Nephron progenitor cell (in vitro differentiated cells): ENCODE results near the gene PLA2G4E.

Source experiments
- DNase-seq: peaks from one replicate; pipeline ENCODE4 v3.0.0; 2021
- H3K27ac Mint-ChIP-seq: 2 replicates; pipeline ENCODE4 v1.8.0; 2021; ENCODE audit warnings: mild to moderate bottlenecking, moderate library complexity, mixed read lengths
- H3K27me3 Mint-ChIP-seq: 2 replicates; pipeline ENCODE4 v1.8.0; 2021; ENCODE audit warnings: mild to moderate bottlenecking, low read depth, mixed read lengths; ENCODE audit not compliant: poor library complexity
- H3K36me3 Mint-ChIP-seq: 2 replicates; pipeline ENCODE4 v1.8.0; 2021; ENCODE audit warnings: low read depth, mixed read lengths
- H3K4me1 Mint-ChIP-seq: 2 replicates; pipeline ENCODE4 v1.8.0; 2021; ENCODE audit warnings: mixed read lengths
- H3K4me3 Mint-ChIP-seq: 2 replicates; pipeline ENCODE4 v1.8.0; 2021; ENCODE audit warnings: mild to moderate bottlenecking, moderate library complexity, mixed read lengths
- H3K9me3 Mint-ChIP-seq: 2 replicates; pipeline ENCODE4 v1.8.0; 2021; ENCODE audit warnings: mild to moderate bottlenecking, moderate library complexity, mixed read lengths
- CTCF ChIP-seq: fragments of 200-600 bp; sonication (generic); IDR thresholded peaks from 2 replicates; pipeline ENCODE4 v1.5.0; 2021; ENCODE audit warnings: antibody characterized with exemption

PLA2G4E gene

GRCh38 chr15:42034628-42035434, 14.0 kb upstream of the PLA2G4E start:
- H3K4me1 Mint-ChIP-seq, result no peaks in the 10 kb centered on the region
- H3K36me3 Mint-ChIP-seq, result no peaks in the 10 kb centered on the region
- no peak overlapping the region for H3K4me3 Mint-ChIP-seq
- H3K27me3 Mint-ChIP-seq, result peaks cover 20% of the 10 kb centered on the region
- no peak overlapping the region for H3K27ac Mint-ChIP-seq
- no peak for DNase-seq
- no peak for TF ChIP-seq CTCF
- peaks cover 4% of the 10 kb centered on the region for H3K9me3 Mint-ChIP-seq

GRCh38 chr15:42033214-42033873, 12.5 kb upstream of the PLA2G4E start:
- no peak for DNase-seq
- no peak for TF ChIP-seq CTCF
- no peak overlapping the region for H3K27ac Mint-ChIP-seq
- no peak overlapping the region for H3K4me3 Mint-ChIP-seq
- no peaks in the 10 kb centered on the region for H3K36me3 Mint-ChIP-seq
- no peaks in the 10 kb centered on the region for H3K4me1 Mint-ChIP-seq
- H3K9me3 Mint-ChIP-seq, result peaks cover 4% of the 10 kb centered on the region
- peaks cover 29% of the 10 kb centered on the region for H3K27me3 Mint-ChIP-seq

GRCh38 chr15:42032376-42033213, 11.8 kb upstream of the PLA2G4E start:
- no peak for DNase-seq
- Mint-ChIP-seq H3K4me1 (no peaks in the 10 kb centered on the region), H3K27ac (no peak overlapping the region), H3K9me3 (peaks cover 4% of the 10 kb centered on the region), H3K27me3 (peaks cover 31% of the 10 kb centered on the region), H3K36me3 (no peaks in the 10 kb centered on the region), H3K4me3 (no peak overlapping the region)
- TF ChIP-seq CTCF, result no peak

- no peak overlapping the region for H3K27ac Mint-ChIP-seq
- H3K9me3 Mint-ChIP-seq, result peaks cover 9% of the 10 kb centered on the region
Measured at GRCh38 chr15:42031198-42031915, 10.5 kb upstream of the PLA2G4E start.

More at GRCh38 chr15:42031198-42031915, 10.5 kb upstream of the PLA2G4E start:
- no peak for TF ChIP-seq CTCF
- H3K27me3 Mint-ChIP-seq, result peaks cover 38% of the 10 kb centered on the region
- no peaks in the 10 kb centered on the region for H3K4me1 Mint-ChIP-seq
- no peak overlapping the region for H3K4me3 Mint-ChIP-seq
- DNase-seq, result no peak
- H3K36me3 Mint-ChIP-seq, result no peaks in the 10 kb centered on the region
